LNCaP clone FGC (cell line): ENCODE results near the gene RPL35.

ENCODE experiments used
- DNase-seq: peaks from one replicate; pipeline ENCODE4 v3.0.0-alpha.2; 2011; ENCODE audit warnings: low read depth
- H3K4me3 ChIP-seq: 2 replicates; pipeline ENCODE4 v1.5.1; 2011; ENCODE audit warnings: mild to moderate bottlenecking, low read depth, low read length, control low read depth
- TF ChIP-seq, protein P1 (sequence below): IDR thresholded peaks from 2 replicates; pipeline ENCODE4 v1.5.1; 2012; ENCODE audit warnings: mild to moderate bottlenecking; ENCODE audit not compliant: control insufficient read depth, insufficient read depth; ENCODE audit errors: extremely low read depth

The RPL35 gene

DNA sequence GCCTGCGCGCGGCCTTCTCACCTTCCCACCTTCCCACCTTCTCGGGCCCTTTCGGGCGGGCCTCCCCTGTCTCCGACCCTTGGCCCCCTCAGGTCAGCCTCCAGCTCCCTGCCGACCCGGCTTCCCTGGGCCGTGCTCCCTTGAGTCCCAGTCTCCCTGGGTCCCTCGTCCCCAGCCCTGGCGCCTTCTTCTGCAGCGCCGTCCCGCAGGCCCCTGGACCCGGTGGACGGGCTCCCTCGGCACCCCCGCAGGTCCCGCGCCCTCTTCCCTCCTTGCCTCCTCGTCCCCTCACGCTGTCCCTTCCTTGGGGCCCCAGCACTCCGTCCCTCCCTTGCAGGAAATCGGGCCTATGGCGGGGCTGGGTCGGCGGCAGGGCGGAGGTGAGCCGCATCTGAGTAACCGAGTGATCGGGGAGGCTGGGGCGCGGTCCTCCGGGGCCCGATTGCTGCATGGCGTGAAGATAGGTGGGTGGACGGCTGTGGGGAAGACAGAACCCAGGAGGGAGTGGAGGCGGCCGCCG, 7.8 kb upstream of the RPL35 start:
- H3K4me3 ChIP-seq = peak overlapping the region; percentile 97
- DNase-seq = no peak
- TF ChIP-seq, protein P1, sequence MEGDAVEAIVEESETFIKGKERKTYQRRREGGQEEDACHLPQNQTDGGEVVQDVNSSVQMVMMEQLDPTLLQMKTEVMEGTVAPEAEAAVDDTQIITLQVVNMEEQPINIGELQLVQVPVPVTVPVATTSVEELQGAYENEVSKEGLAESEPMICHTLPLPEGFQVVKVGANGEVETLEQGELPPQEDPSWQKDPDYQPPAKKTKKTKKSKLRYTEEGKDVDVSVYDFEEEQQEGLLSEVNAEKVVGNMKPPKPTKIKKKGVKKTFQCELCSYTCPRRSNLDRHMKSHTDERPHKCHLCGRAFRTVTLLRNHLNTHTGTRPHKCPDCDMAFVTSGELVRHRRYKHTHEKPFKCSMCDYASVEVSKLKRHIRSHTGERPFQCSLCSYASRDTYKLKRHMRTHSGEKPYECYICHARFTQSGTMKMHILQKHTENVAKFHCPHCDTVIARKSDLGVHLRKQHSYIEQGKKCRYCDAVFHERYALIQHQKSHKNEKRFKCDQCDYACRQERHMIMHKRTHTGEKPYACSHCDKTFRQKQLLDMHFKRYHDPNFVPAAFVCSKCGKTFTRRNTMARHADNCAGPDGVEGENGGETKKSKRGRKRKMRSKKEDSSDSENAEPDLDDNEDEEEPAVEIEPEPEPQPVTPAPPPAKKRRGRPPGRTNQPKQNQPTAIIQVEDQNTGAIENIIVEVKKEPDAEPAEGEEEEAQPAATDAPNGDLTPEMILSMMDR = no peak

DNA sequence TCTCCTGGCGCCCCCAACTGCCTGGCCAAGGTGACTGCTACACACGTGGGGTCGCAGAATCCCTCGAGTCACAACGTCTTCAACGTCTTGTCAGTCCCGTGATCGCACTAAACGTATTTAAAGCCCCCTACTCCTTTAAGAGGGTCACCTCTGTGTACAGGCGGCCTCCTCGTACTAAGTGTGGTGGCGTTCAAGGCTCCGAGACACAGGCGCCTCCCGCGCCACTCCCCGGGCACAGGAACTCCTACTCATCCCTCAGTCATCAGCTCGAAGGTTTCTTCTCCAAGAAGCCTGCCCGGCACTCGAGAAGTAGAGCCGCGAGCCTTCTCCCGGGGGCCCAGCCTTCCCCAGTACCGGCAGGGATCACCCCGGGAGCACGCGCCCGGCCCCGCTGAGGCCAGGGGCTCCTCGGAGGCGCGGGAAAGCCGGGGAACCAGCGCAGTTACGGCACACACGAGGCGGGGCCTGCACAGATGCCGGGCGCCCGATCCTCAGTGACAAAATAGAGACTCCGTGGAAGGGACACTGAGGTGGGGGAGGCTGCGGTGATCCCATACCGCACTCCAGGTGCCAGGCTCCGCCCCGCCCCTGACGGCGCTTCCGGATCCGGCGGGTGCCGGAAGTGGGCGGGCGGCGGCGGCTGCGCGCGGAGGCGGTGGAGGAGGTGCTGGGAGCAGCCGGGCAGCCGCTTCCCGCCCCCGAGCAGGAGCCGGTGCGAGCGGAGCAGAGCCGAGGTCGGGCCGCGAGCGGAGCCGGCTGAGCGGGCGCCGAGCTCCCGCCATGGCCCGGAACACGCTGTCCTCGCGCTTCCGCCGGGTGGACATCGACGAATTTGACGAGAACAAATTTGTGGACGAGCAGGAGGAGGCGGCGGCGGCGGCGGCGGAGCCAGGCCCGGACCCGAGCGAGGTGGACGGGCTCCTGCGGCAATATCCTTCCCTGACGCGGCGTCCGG, 7.0 kb upstream of the RPL35 start:
- peak overlapping the region; percentile 97 for H3K4me3 ChIP-seq
- peak; percentile 44 for DNase-seq
- TF ChIP-seq, protein P1 = peak; percentile 45; the same call in 1 of the 2 replicates

DNA sequence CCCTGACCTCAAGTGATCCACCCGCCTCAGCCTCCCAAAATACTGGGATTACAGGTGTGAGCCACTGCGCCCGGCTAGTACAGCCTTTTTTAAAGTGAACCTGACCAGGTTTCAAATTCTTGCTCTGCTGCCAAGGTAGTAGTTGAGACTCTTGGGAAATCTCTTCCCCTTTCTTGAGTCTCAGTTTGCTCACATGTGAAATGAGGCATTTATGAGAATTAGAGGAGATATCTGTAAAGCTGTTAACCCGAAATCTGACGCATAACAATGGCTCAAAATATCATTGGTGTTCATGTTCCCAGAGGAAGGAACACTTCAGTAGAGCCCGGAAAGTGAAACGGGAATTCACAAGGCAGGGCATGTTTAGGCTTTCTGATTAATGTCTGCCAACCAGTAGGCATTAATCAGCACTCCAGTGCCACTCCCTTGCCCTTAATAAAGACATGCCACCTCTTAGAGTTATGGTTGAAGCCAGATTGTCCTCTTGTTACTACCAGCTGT, 1.7 kb upstream of the RPL35 start:
- DNase-seq = no peak
- no peak overlapping the region for H3K4me3 ChIP-seq

DNA sequence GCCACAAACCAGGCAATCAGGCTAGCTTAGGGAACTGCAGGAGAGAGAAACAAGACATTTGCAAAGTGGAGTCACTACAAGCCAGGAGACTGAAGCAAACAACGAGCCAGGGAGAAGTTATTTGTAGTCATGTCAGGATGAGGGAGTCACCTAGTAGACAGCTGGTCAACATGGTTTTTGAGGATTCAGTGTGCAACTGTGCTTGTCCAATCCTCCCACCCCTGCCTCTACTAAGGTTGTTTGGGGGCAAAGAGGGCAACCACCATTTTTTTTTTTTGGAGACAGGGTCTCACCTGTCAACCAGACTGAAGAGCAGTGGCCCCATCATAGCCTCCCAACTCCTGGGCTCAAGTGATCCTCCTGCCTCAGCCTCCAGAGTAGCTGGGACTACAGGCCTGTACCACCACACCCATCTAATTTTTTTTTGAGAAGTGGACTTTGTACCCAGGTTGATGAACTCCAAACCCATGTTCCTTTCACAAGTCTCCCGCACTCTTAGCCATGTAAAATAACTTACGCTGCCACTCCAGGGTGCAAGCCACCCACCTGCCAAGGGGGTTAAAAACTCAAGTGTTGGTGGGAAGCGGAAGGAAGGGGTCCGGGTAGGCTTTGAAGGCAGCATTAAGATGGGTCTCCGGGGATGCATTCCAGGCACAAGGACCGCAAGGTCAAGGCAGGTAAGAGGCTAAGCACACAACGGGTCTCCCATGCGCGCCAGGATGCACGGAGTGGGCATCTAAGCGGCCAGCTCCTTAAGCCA, 995 bp downstream of the RPL35 start:
- no peak for DNase-seq
- TF ChIP-seq, protein P1 = no peak
- H3K4me3 ChIP-seq = peak overlapping the region; percentile 100

More for the DNA sequence above, 1.7 kb upstream of the RPL35 start:
- TF ChIP-seq, protein P1 = no peak

DNA sequence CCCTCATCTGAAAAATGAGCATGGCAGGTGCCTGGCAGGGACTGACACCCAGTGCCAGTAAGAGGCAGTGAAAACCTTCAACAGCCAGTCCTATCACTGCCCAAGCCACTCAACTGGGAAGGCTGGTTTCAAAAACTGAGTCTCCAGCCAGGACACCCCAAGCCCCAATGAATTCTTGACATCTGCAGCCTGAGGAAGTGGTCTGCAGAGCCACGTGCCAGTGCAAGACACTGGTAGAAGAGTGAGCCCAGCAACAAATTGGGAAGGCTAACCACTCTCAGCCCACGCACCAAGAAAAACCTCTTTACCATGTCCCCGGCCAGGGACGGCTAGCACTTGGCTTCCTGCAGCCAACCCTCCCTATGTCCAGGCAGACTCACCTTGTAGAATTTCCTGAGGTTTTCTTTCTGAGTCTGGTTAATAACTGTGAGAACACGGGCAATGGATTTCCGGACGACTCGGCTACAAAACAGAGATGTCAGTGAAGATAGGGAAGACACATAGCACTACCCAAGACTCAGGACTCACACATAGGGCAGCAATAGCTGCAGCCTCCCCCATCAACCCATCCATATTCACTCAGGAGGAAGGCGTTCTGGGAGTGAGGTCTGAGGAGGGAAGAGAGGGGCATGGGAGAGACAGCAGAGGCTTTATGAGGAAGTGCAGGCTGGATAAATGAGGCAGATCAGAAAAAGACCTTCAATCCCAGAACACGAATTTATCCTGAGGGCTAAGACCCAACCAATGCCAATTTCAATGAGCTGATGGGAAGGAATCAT, 1.8 kb downstream of the RPL35 start:
- H3K4me3 ChIP-seq = peak overlapping the region; percentile 100
- no peak for DNase-seq
- TF ChIP-seq, protein P1 = no peak

DNA sequence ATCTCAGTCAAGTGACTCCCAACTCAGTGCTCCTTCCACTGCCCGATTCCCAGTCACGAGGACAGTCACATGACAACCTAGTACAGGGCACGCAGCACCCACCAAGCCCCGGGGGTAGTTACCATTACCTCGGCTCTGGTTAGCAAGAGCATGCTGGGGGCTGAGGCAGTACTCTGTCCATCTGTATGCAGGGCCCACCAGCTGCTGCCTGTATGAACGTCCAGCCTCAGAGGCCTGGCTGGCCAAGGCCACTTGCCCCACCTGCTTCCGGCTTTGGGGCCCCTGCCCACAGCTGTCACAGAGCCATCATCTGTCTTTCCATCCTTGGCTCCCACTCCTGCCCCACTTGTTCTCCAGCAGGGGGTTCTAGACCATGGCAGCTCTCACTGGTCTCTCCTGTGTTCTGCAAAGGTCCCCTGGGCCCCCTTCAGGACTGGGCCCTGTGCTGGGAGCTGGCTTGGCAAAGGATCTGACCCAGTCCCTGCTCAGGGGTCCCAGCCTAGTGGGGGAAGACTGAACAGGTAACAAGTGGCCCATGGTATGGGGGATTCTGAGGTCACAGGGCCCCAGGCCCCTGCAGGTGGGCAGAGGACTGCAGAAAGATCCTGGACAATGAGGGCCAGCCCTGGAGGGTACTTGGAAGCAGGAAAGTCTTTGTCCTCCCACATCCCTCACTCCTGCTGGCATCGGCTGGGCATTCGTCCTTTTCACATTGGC, 3.3 kb downstream of the RPL35 start:
- TF ChIP-seq, protein P1 = no peak
- no peak for DNase-seq
- no peak overlapping the region for H3K4me3 ChIP-seq
